Epithelial cell of esophagus (primary cell): ENCODE results near the gene MTIF3.

Source experiments
- DNase-seq: peaks from one replicate; pipeline ENCODE4 v3.0.0; 2010; ENCODE audit warnings: low read depth
- H3K4me3 ChIP-seq: 2 replicates; pipeline ENCODE4 v1.5.1; 2011; ENCODE audit warnings: mild to moderate bottlenecking, low read length, control low read depth
- TF ChIP-seq, protein P1 (sequence below): IDR thresholded peaks from 2 replicates; pipeline ENCODE4 v1.5.1; 2011; ENCODE audit warnings: low read depth, mild to moderate bottlenecking, low read length, control low read depth, inconsistent platforms; ENCODE audit not compliant: insufficient read depth; ENCODE audit errors: missing control alignments

Gene MTIF3

DNA sequence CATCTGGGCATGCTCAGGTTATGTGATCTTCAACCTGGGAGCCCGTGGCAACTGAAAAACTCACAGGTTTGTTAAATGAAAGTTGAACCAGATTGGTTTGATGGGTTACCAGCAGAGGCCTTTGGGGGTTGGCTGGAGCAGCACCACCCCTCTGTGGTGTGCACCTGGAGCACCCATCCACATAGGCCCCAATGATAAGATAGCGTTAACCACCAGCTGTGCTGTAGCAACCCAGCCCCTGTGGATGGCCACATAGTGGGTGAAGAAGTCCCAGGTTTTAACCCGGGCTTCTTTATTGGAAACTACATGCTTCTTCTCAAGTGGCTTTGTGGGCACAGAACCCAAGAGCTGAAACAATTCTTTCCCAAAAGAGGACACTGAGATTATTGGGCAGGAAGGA, 22.6 kb upstream of the MTIF3 start:
- no peak for DNase-seq
- TF ChIP-seq, protein P1, sequence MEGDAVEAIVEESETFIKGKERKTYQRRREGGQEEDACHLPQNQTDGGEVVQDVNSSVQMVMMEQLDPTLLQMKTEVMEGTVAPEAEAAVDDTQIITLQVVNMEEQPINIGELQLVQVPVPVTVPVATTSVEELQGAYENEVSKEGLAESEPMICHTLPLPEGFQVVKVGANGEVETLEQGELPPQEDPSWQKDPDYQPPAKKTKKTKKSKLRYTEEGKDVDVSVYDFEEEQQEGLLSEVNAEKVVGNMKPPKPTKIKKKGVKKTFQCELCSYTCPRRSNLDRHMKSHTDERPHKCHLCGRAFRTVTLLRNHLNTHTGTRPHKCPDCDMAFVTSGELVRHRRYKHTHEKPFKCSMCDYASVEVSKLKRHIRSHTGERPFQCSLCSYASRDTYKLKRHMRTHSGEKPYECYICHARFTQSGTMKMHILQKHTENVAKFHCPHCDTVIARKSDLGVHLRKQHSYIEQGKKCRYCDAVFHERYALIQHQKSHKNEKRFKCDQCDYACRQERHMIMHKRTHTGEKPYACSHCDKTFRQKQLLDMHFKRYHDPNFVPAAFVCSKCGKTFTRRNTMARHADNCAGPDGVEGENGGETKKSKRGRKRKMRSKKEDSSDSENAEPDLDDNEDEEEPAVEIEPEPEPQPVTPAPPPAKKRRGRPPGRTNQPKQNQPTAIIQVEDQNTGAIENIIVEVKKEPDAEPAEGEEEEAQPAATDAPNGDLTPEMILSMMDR, result no peak
- H3K4me3 ChIP-seq, result no peak overlapping the region

DNA sequence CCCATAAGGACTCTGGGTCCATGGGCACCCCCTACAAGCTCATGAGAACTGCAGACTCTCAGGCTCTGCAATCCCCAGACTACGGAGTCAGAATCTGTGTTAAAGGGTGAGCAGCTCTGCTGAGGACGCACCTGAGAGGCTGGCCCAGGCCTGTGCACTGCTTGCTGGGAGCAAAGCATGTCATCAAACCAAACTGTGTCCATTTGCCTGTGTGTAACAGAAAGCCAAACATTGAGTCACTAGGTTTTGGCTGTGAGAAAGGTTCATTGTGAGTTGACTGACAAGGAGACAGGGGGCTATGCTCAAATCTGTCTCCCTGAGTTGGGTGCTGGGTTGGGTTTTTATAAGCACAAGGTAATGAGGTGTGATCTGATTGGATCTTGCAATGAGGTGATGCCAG, 22.1 kb upstream of the MTIF3 start:
- peak; percentile 44 for DNase-seq
- TF ChIP-seq, protein P1, result no peak
- H3K4me3 ChIP-seq, result no peak overlapping the region

DNA sequence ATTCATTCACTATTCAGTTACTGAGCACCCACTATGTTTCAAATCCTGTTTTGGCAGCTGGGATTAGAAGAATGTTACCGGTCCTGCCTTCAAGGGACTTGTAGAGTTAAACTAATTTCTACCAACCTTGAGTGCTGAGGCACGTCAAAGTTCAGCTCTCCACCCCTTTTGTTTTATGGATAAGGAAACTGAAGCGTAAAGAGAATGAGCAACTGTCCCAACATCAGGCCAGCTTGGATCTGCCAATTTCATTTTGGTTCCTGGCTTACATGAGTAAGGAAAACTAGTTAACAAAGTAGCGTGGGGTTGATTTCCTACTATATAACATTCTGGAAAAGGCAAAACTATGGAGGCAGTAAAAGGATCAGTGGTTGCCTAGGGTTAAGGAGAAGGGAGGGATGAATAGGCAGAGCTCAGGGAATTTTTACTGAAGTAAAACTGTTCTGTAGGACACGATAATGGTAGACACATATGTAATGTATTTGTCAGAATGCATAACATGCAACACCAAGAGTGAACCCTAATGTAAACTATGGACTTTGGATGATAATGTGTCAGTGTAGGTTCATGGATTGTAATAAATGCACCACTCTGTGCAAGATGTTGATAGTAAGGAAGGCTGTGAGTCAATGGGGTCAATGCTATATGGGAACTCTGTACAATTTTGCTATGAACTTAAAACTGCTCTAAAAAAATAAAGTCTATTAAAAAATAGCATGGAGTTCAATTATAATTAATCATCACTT, 19.9 kb upstream of the MTIF3 start:
- TF ChIP-seq, protein P1, result no peak
- DNase-seq, result no peak
- H3K4me3 ChIP-seq, result no peak overlapping the region

DNA sequence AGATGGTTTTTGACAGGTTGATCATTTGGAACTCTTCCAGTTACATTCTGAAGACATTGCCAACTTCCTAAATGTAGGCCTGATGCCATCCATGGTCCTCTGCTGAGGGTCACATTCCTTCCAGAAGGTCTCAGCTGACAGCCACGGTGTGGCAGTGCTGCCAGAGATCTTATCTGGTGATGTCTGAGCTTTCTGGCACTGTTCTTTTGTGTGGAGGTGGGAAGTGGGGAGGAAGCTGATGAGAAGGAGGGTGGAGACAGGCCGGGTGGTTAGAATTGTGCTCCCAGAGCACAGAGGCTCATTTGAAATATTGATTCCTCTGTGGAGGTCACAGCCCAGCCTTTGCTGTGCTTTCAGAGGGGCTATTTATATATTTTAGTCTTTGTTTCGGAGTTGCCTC, 16.1 kb upstream of the MTIF3 start:
- TF ChIP-seq, protein P1, result no peak
- H3K4me3 ChIP-seq, result no peak overlapping the region
- DNase-seq, result no peak

DNA sequence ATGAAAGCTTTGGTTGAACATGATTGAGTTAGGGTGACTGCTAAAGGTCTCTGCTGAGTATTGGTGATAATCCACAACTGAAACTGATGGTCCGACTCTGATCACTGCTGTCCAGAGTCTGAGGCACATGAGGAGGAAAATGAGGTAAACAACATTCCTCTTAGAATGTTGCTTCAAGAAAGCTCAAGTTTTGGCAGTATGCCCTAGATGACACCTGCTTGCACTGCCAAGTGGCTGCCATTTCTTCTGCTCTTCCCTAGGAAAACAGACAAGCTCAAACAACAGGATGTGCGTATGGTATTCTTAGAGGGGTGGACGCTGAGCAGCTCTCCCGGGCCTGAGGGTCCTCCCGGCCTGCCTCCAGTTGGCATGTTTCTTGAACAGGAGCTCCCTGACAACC, 15.2 kb upstream of the MTIF3 start:
- TF ChIP-seq, protein P1, result no peak
- DNase-seq, result peak; percentile 13
- no peak overlapping the region for H3K4me3 ChIP-seq

DNA sequence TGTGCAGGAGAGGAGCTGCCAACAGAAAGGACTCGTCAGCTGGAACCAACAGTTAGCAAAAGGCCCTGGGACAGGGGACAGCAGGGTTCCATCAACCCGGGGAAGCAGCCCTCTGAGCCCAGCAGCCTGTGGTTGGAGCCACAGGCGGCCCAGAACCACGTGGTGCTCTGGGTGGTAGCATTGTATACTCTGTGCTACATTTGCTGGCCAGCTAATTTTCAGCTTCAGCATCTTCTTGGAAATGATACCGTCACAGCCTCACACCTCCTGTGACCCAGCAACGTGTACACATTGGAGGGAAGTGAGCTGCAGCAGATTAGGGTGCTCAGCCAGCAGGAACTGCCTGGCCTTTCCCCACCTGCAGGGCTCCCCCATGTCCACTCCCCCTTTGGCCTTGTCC, 13.1 kb upstream of the MTIF3 start:
- no peak overlapping the region for H3K4me3 ChIP-seq
- DNase-seq, result no peak
- TF ChIP-seq, protein P1, result no peak
